MM.1S (cell line): Measurements from ENCODE around the gene PFDN4.

Experiments used
- DNase-seq: peaks from one replicate; pipeline ENCODE4 v3.0.0-alpha.2; 2015
- H2AFZ ChIP-seq: fragments of 300-600 bp; sonication (generic); 2 replicates; pipeline ENCODE4 v1.6.0; 2016; ENCODE audit warnings: antibody characterized with exemption, low read length
- H3F3A ChIP-seq: fragments of 300-600 bp; sonication (generic); 2 replicates; pipeline ENCODE4 v1.6.1; 2016; ENCODE audit warnings: mild to moderate bottlenecking, antibody characterized with exemption, low read length, moderate library complexity, mixed read lengths; ENCODE audit not compliant: insufficient read depth
- H3K27ac ChIP-seq: fragments of 300-600 bp; sonication (generic); 2 replicates; pipeline ENCODE4 v1.5.1; 2016; ENCODE audit warnings: mild to moderate bottlenecking, low read length
- H3K27me3 ChIP-seq: fragments of 300-600 bp; sonication (generic); replicated peaks from 2 replicates; pipeline ENCODE4 v1.6.0; 2016; ENCODE audit warnings: low read length; ENCODE audit not compliant: insufficient read depth
- H3K36me3 ChIP-seq: fragments of 300-600 bp; sonication (generic); replicated peaks from 2 replicates; pipeline ENCODE4 v1.6.1; 2016; ENCODE audit warnings: mild to moderate bottlenecking, low read length, mixed read lengths; ENCODE audit not compliant: insufficient read depth
- H3K4me1 ChIP-seq: fragments of 300-600 bp; sonication (generic); 2 replicates; pipeline ENCODE4 v1.6.1; 2016; ENCODE audit warnings: low read length, mixed read lengths
- H3K4me2 ChIP-seq: fragments of 300-600 bp; sonication (generic); 2 replicates; pipeline ENCODE4 v1.6.0; 2016; ENCODE audit warnings: low read depth, low read length
- H3K4me3 ChIP-seq: fragments of 300-600 bp; sonication (generic); 2 replicates; pipeline ENCODE4 v1.5.1; 2016; ENCODE audit warnings: low read length, mixed read lengths
- H3K79me2 ChIP-seq: fragments of 300-600 bp; sonication (generic); 2 replicates; pipeline ENCODE4 v1.6.1; 2016; ENCODE audit warnings: mixed run types, low read length, mixed read lengths
- H3K9ac ChIP-seq: fragments of 300-600 bp; sonication (generic); 2 replicates; pipeline ENCODE4 v1.6.1; 2016; ENCODE audit warnings: low read length, mixed read lengths
- H3K9me2 ChIP-seq: fragments of 300-600 bp; sonication (generic); replicated peaks from 2 replicates; pipeline ENCODE4 v1.6.1; 2016; ENCODE audit warnings: mild to moderate bottlenecking, low read length, mixed read lengths; ENCODE audit not compliant: insufficient read depth
- H3K9me3 ChIP-seq: fragments of 300-600 bp; sonication (generic); replicated peaks from 2 replicates; pipeline ENCODE4 v1.6.1; 2016; ENCODE audit warnings: mild to moderate bottlenecking, low read length, mixed read lengths; ENCODE audit not compliant: insufficient read depth
- H4K20me1 ChIP-seq: fragments of 300-600 bp; sonication (generic); 2 replicates; pipeline ENCODE4 v1.6.1; 2016; ENCODE audit warnings: mild to moderate bottlenecking, low read length, moderate library complexity, mixed read lengths; ENCODE audit not compliant: insufficient read depth
- CTCF ChIP-seq: fragments of 300-600 bp; sonication (generic); IDR thresholded peaks from 2 replicates; pipeline ENCODE4 v1.5.1; 2016; ENCODE audit warnings: antibody characterized with exemption, low read length, mixed read lengths
- EZH2 ChIP-seq: fragments of 300-600 bp; sonication (generic); optimal IDR thresholded peaks from 2 replicates; pipeline ENCODE3; 2017; ENCODE audit warnings: low read depth, mild to moderate bottlenecking, antibody characterized with exemption, low read length, mixed read lengths
- EZH2phosphoT487 ChIP-seq: fragments of 300-600 bp; sonication (generic); IDR thresholded peaks from 2 replicates; pipeline ENCODE4 v1.6.1; 2018; ENCODE audit warnings: antibody characterized with exemption, low read length

Gene PFDN4, protein sequence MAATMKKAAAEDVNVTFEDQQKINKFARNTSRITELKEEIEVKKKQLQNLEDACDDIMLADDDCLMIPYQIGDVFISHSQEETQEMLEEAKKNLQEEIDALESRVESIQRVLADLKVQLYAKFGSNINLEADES

GRCh38 chr20:54207743-54208547 is at the start of gene PFDN4:
TSS of gene PFDN4 (plus strand) at chr20:54208087. CDS start at chr20:54208101, 14 bp downstream.
- H3K27ac ChIP-seq, result peak within 1 kb of the TSS; percentile 79
- H3K4me1 ChIP-seq, result peaks cover 20% of the 10 kb centered on the region
- H2AFZ ChIP-seq, result peak within 1 kb of the TSS; percentile 95
- no peaks in the 10 kb centered on the region for H3K36me3 ChIP-seq
- peak within 1 kb of the TSS; percentile 98 for H3K9ac ChIP-seq
- no peaks in the 10 kb centered on the region for H3K27me3 ChIP-seq
- no peaks in the 10 kb centered on the region for H4K20me1 ChIP-seq
- H3K9me2 ChIP-seq, result no peaks in the 10 kb centered on the region
- H3K9me3 ChIP-seq, result no peaks in the 10 kb centered on the region
- peak within 1 kb of the TSS; percentile 78 for H3K4me2 ChIP-seq
- H3K4me3 ChIP-seq, result peak within 1 kb of the TSS; percentile 86
- no peaks in the 10 kb centered on the region for H3F3A ChIP-seq
- DNase-seq, result peak; percentile 82
- no peak for TF ChIP-seq EZH2phosphoT487
- peak; percentile 91 for TF ChIP-seq CTCF
- H3K79me2 ChIP-seq, result peaks cover 51% of the 10 kb centered on the region

DNA sequence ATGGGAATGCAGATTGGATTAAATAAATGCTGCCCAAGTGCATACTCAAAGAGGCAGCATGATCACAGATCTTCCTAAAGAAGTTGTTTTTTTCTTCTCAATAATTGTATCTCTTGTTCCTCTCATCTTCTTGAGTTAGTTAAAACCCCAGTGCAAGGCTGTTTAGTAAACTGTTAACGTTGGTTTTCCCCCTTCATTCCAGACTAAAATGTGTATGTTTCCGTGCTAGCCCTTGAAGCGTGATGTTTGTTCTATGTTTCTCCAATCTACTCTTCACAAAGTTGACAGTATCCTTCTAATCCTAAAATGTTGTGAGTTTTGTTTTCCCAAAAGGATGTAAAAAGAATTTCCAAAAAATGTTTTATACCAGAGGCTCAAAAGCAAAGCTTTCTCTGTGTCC is 49.7 kb upstream of the PFDN4 start:
- no peak overlapping the region for H3K27ac ChIP-seq
- TF ChIP-seq CTCF (no peak), EZH2phosphoT487 (no peak), EZH2 (no peak)
- no peak for DNase-seq
- no peaks in the 10 kb centered on the region for H3K79me2 ChIP-seq
- H3K9me3 ChIP-seq, result no peaks in the 10 kb centered on the region; the same call in 1 of the 2 replicates
- H3K36me3 ChIP-seq, result no peaks in the 10 kb centered on the region
- no peaks in the 10 kb centered on the region for H3F3A ChIP-seq
- H3K4me1 ChIP-seq, result no peaks in the 10 kb centered on the region
- no peak overlapping the region for H3K4me3 ChIP-seq
- no peaks in the 10 kb centered on the region for H4K20me1 ChIP-seq
- no peak overlapping the region for H3K4me2 ChIP-seq
- H3K9ac ChIP-seq, result no peak overlapping the region
- H2AFZ ChIP-seq, result no peak overlapping the region
- H3K27me3 ChIP-seq, result no peaks in the 10 kb centered on the region
- H3K9me2 ChIP-seq, result no peaks in the 10 kb centered on the region

- no peaks in the 10 kb centered on the region for H4K20me1 ChIP-seq
- no peak overlapping the region for H3K4me3 ChIP-seq
- no peak overlapping the region for H3K9ac ChIP-seq
- H2AFZ ChIP-seq, result no peak overlapping the region
- no peaks in the 10 kb centered on the region for H3K36me3 ChIP-seq
- H3K27ac ChIP-seq, result no peak overlapping the region
- no peaks in the 10 kb centered on the region for H3K27me3 ChIP-seq
- TF ChIP-seq EZH2phosphoT487, result no peak
- no peak for TF ChIP-seq CTCF
- TF ChIP-seq EZH2, result no peak
- H3K4me1 ChIP-seq, result no peaks in the 10 kb centered on the region
- H3K4me2 ChIP-seq, result no peak overlapping the region
- no peak for DNase-seq
- H3F3A ChIP-seq, result no peaks in the 10 kb centered on the region
- H3K9me2 ChIP-seq, result no peaks in the 10 kb centered on the region
- no peaks in the 10 kb centered on the region for H3K79me2 ChIP-seq
- H3K9me3 ChIP-seq, result no peaks in the 10 kb centered on the region; the same call in 1 of the 2 replicates
Observed at GRCh38 chr20:54158856-54159418, 49.0 kb upstream of the PFDN4 start.
